Stimulated activated CD4-positive, alpha-beta T cell treated with anti-CD3 and anti-CD28 coated beads, TNF-alpha, amount 100 ng/mL, for 1 hour (primary cell): ENCODE data around the gene SPTA1.
"Not testable (repeated sequence)": the region's sequence is repeated elsewhere in the genome, so short reads cannot be mapped to it uniquely, and the experiment has no call there.

ENCODE experiments used
- DNase-seq, 3 donors: peaks; one replicate each; pipeline ENCODE4 v3.0.0-alpha.2; 2020; ENCODE audit warnings: low read depth in 3 of 3, low spot score in 1 of 3

Gene SPTA1

GRCh38 chr1:158686111-158687009 is at the start of gene SPTA1:
TSS of gene SPTA1 (minus strand) at chr1:158686715. CDS start at chr1:158686517, 198 bp downstream.
- DNase-seq: no peak

- no peak for DNase-seq
Measured at GRCh38 chr1:158735848-158736247, 49.3 kb upstream of the SPTA1 start.

GRCh38 chr1:158732524-158732923 is 46.0 kb upstream of the SPTA1 start:
- no peak for DNase-seq

- no peak for DNase-seq
Measured at GRCh38 chr1:158731707-158732106, 45.2 kb upstream of the SPTA1 start.

- DNase-seq: no peak
Measured at GRCh38 chr1:158730453-158730852, 43.9 kb upstream of the SPTA1 start.

GRCh38 chr1:158728510-158729225 is 42.2 kb upstream of the SPTA1 start:
- DNase-seq: no peak

GRCh38 chr1:158724442-158724841 is 37.9 kb upstream of the SPTA1 start:
- no peak for DNase-seq

- DNase-seq: no peak
Measured at GRCh38 chr1:158720620-158721019, 34.1 kb upstream of the SPTA1 start, which contains the start of gene OR6K3. TSS of gene OR6K3 (minus strand) at chr1:158720720. CDS start at chr1:158718115, 2,605 bp downstream.

GRCh38 chr1:158719664-158720063 is 33.1 kb upstream of the SPTA1 start:
- DNase-seq: no peak

- DNase-seq: no peak
Measured at GRCh38 chr1:158717344-158717743, 30.8 kb upstream of the SPTA1 start.

GRCh38 chr1:158716335-158716734 is 29.8 kb upstream of the SPTA1 start:
- DNase-seq: no peak

- no peak for DNase-seq
Measured at GRCh38 chr1:158714754-158715153, 28.2 kb upstream of the SPTA1 start.

GRCh38 chr1:158711098-158711497 is 24.6 kb upstream of the SPTA1 start:
- DNase-seq: no peak

GRCh38 chr1:158706096-158706495 is 19.6 kb upstream of the SPTA1 start:
- DNase-seq: no peak

- no peak for DNase-seq
Measured at GRCh38 chr1:158700552-158700951, 14.0 kb upstream of the SPTA1 start, which contains the start of gene OR6K2. TSS of gene OR6K2 (minus strand) at chr1:158700652. CDS start at chr1:158700652, 0 bp downstream.

GRCh38 chr1:158694596-158694995 is 8.1 kb upstream of the SPTA1 start:
- DNase-seq: no peak

GRCh38 chr1:158692356-158692755 is 5.8 kb upstream of the SPTA1 start:
- DNase-seq: no peak

GRCh38 chr1:158691907-158692306 is 5.4 kb upstream of the SPTA1 start:
- DNase-seq: no peak

- not testable (repeated sequence) for DNase-seq
Measured at GRCh38 chr1:158691149-158691548, 4.6 kb upstream of the SPTA1 start.

- DNase-seq: no peak
Measured at GRCh38 chr1:158689875-158690274, 3.4 kb upstream of the SPTA1 start.

- no peak for DNase-seq
Measured at GRCh38 chr1:158689110-158689509, 2.6 kb upstream of the SPTA1 start.

- not testable (repeated sequence) for DNase-seq
Measured at GRCh38 chr1:158688343-158688742, 1.8 kb upstream of the SPTA1 start.
